Myocyte (in vitro differentiated cells): ENCODE data around the gene LY9. TPM values are rescaled to one million over a fixed set of nuclear protein-coding genes. Genes with fewer than 3 reads are reported as not detected.

Source experiments
- DNase-seq: peaks from one replicate; pipeline ENCODE4 v3.0.0-alpha.2; 2012; ENCODE audit warnings: low read depth
- total RNA-seq: library from RNA; depleted of rRNA; stranded (reverse); fragments of >200 nt; gene quantifications from 2 replicates; pipeline ENCODE4 v1.2.3, GENCODE V29; 2014

Gene LY9
- total RNA-seq, 1 donor from 2014 or later = not detected

DNA sequence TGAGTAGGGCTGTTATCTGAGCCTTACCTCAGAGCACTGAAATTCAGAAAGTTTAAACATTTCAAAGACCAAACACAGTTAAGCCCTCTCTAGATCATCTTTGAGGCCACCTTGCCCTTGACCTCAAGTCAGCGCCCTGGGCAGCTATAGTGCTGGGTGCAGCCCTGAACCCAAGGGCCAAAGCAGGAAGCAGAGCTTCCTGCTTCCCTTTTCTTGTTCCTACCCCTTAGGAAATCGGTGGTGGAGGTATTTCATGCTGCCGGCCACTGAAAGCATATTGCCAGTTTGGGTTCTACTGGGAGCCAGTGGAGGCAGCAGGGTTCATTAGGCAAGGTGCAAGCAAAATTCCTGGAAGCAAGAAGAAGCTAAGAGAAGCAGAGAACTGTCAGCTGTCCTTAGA lies 40.6 kb downstream of the LY9 start:
- no peak for DNase-seq

- DNase-seq = peak; percentile 22
Observed at GRCh38 chr1:160836981-160837557, 41.1 kb downstream of the LY9 start.

DNA sequence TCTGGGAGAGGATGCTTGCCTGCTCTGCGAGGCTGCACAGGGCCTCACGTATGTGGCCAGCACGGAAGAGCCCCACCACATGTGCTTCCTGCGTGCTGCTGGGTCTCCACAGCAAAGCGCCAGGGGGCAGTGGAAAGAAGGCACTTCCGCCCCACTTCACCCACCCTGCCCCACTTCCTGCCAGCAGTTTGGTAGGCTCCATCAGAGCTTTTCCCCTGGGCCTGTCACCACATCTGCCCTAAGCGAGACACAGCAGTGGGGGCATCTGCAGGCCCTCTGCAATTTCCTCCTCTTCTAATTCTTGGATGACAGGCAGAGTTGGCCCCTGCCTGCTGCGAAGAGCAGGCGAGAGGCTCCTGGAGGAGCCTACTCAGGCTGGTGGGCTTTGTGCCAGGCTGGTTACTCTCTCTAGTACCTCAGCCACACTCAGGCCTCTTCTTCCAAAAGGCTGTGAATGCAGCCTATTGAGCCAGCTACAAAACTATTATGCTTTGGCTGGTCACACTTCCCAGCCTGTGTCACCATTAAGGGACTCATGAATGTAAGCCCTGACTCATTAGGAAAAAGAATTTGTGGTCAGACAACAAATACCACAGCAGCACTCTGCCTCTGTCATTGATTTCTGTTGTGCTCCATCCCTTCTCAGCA lies 41.7 kb downstream of the LY9 start:
- DNase-seq = peak; percentile 74

- DNase-seq = no peak
Observed at GRCh38 chr1:160838888-160839287, 42.9 kb downstream of the LY9 start.

- no peak for DNase-seq
Observed at GRCh38 chr1:160839746-160840145, 43.8 kb downstream of the LY9 start.

DNA sequence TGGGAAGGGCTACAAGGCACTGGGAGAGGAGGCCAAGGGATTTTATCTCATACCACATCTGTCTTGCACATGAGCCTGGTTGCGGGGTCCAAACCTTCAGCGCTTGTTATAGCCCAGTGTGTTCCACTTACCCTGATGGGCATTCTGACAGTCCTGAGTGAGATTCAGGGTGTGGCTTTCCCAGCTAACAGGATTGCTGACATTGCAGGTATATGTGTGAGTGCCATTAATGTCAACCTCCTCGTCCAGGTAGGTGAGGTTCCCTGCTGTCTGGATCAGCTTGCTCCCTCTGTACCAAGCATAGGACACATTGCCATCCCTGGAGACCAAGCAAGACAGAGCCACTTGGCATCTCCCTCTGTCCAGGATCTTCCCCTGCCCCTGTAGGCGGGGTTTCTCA lies 45.1 kb downstream of the LY9 start:
- no peak for DNase-seq

DNA sequence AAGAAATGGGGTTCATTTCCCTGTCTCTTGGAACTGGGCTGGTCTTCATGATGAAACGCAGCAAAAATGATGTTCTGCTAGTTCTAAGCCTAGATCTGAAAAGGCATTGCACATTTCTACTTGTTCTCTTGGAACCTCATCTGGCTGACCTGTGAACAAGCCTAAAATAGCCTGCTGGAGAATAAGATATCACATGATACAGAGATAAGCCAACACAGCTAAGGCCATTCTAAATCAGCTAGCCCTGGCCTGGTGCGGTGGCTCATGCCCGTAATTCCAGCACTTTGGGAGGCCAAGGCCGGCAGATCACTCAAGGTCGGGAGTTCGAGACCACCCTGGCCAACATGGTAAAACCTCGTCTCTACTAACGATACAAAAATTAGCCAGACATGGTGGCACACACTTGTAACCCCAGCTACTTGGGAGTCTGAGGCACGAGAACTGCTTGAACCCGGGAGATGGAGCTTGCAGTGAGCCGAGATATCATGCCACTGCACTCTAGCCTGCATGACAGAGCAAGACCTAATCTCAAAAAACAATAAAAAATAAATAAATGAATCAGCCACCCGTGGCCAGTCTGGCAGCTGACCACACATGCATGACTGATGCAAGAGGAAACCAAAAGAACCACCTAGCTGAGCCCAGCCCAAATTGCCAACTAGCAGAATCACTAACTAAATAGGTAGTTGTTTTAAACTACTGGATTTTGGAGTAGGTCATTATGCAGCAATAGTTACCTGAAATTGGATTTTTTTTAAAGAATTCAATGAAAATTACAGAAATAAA lies 48.7 kb downstream of the LY9 start:
- no peak for DNase-seq

GRCh38 chr1:160846281-160846680 lies 50.3 kb downstream of the LY9 start:
- no peak for DNase-seq

DNA sequence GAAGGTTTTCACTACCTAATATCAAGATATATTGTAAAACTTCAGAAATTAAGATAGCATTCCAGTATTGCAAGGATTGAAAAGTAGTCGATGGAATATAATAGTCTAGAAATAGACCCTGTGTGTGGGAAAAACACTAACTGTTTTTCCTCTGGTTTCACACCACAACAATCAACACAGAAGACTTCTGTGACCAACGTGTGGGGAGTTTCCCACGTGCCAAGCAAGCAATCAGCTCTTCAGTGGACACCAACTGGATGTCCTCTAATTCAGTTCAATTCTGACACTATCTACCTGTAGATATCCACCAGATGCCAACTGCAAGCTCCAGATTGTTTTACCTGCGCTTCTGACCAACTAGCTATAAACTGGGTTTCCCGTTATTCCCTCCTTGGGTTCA lies 54.6 kb downstream of the LY9 start:
- no peak for DNase-seq

DNA sequence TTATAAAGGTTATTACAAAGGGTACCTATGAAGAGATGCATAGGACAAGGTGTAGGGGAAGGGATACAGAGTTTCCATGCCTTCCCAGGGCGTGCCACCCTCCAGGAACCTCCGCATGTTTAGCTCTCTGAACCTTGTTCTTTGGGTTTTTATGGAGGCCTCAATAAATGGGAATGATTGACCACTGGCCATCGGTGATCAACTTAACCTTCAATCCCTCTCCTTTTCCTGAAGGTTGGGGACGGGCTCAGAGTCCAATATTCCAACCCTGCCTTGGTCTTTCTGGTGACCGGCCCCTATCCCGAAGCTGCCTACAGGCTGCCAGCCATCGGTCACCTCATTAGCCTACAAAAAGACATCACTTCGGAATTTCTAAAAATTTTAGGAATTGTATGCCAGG lies 55.0 kb downstream of the LY9 start:
- DNase-seq = no peak

DNA sequence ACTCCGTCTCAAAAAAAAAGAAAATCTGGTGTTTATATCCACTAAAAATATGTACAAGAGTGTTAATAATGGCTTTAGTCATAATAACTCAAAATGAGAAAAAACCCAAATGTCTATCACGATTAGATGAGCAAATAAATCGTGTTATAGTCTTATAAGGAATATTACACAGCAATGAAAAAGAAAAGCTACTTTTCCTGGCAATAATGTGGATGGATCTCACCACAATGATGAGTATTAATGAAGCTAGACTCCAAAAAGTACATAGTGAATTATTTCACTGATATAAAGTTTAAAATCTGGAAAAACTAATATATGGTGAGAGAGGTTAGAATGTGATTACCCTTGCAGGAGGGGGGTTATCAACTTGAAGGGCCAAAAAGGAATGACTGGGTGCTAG lies 57.0 kb downstream of the LY9 start:
- no peak for DNase-seq

- no peak for DNase-seq
Observed at GRCh38 chr1:160853754-160854153, 57.8 kb downstream of the LY9 start.

DNA sequence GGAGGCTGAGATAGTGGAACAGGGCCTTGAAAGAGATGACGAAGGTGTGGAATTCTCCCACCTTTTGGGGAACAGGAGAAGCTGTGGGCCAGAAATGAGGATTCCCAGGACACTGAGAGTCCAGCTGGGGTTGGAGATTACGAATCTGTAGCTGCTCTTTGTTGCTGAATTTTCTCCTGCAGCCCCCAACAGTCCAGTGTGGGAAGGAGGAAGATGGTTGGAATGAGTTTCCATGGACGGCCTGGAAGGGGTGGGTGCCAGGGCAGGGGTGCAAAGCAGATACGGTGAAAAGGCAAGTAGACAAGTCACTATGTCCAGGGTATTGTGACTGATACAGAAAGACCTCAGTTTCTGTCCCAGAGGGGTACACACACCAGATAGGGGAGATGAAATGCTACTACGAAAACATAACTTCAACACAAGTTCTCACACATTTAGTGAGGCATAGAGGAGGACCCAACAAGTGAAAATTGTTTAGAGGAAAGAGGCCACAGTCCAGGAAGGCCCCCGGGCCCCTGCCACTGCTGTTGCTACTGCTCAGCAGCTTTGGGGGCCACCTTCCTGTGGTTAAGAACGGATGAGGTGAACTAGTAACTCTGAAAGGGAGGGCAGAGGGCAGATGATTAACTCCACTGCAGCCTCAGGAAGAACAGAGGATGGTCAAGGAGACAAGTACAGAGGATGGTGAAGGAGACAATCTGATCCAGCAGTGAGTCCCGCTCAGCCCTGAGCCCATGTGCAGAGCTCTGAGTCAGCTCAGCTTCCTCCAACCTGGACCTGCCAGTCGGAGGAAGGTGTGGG lies 59.4 kb downstream of the LY9 start:
- no peak for DNase-seq

- DNase-seq = no peak
Observed at GRCh38 chr1:160858097-160858496, 62.1 kb downstream of the LY9 start.

DNA sequence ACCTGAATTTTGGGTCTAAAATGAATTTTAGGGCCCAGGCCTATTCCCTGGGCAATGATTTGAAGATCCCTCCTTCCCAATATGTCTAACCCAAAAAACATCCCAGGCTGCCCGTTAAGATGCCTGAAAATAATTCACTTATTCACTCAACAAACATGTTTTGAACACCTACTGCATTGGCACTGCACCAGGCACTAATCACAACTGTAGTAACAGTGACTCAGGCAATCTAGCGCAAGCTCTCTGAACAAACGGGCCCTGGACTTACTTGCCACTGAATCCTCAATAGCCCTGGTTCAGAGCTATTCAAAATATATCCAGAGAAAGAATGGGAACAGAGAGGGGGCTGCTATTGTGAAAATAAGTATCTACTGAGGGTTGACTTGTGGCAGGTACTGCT lies 62.5 kb downstream of the LY9 start:
- no peak for DNase-seq

- DNase-seq = no peak
Observed at GRCh38 chr1:160859166-160859565, 63.2 kb downstream of the LY9 start.

DNA sequence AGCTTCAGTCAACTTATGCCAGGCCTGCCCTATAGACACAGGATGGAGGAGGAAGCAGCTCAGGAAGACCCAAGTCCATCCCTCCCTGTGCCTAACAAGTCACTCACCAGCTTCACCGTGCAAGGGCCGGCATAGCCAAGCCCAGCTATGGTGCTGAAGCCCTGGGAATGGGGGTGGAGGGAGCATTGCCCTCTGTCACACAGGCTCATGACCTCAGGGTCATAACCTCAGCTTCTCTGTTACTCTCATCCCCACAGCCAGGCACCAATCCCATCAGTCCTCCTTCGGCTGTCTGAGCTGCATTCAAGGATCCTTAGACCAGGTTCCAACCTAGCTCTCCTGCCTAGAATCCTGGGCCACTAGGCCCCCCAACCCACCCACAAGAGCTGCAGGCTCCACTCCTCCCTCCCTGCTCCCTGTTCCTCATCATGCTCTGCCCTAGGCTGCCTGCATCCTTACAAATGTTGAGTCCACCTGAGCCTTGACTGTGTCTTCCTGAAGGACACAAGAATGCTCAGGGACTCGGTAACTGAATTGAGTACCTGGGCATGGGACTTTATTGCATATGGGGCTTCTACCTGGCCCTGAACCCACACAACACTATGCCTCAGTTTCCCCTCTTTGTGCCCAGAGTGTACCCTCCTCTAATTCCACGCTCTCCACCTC lies 65.0 kb downstream of the LY9 start:
- no peak for DNase-seq

- no peak for DNase-seq
Observed at GRCh38 chr1:160862203-160863060, 66.5 kb downstream of the LY9 start, which contains the start of gene CD244. TSS of gene CD244 (minus strand) at chr1:160862887. CDS start at chr1:160862677, 210 bp downstream.

DNA sequence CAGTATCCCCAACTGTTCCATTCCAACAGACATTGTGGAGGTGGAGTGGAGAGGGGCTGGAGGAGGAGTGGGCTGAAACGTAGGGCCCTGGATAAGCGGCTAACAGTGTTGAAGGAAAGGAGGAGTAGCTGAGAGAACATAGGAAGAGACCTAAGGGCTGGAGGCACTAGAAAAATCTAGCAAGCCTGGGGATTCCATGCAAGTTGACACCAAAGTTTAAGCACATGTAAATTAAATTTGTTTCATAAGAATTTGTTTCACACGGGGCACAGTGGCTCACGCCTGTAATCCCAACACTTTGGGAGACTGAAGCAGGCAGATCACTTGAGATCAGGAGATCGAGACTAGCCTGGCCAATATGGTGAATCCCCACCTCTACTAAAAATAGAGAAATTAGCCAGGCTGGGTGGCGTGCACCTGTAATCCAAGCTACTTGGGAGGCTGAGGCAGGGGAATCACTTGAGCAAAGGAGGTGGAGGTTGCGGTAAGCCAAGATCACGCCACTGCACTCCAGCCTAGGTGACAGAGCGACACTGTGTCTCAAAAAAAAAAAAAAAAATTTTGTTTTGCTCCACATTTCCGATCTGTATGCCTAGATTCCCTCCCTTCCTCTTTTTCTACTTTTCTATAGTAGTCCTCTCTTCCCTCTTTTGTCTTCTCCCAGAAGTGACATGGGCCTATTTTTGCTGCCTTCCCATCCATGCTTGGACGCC lies 67.2 kb downstream of the LY9 start:
- no peak for DNase-seq

- no peak for DNase-seq
Observed at GRCh38 chr1:160863774-160864131, 67.8 kb downstream of the LY9 start.
